Fibroblast of gingiva (primary cell): ENCODE results near the gene NFIA.

Experiments used
- DNase-seq: peaks from one replicate; pipeline ENCODE4 v3.0.0-alpha.2; 2011; ENCODE audit warnings: low read depth

Gene NFIA

DNA sequence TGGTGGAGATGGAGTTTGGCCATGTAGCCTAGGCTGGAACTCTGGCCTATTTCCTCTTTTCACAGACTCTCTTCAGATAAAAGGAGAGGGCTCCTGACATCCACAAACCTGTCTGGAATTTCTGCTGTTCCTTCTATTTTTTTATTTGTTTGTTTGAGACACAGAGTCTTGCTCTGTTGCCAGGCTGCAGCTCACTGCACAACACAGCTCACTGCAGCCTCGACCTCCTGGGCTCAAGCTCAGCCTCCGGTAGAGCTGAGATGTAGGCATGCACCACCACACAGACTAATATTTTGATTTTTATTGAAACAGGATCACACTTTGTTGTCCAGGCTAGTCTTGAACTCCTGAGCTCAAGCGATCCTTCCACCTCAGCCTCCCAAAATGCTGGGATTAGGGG lies 411.6 kb downstream of the NFIA start:
- no peak for DNase-seq

GRCh38 chr1:61496501-61496900 lies 414.1 kb downstream of the NFIA start:
- no peak for DNase-seq

DNA sequence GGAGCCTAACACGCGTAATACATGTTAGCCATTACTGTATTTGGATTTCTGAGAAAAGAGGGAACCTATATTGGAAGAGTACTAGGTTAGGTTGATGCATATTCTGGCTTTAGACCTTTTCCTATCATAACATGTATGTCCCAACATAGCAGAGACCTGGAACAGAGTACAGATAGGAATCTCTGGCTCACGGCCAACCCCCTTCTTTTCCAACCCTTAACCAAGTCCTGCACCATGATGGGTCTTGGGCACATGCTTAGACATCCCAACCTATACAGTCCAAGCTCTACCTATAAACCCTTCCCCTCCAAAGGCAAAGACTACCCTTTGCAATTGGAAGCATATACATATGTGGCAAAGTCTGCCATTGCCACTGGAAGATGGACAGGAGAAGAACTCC lies 414.7 kb downstream of the NFIA start:
- no peak for DNase-seq

- no peak for DNase-seq
These were observed 416.0 kb downstream of the NFIA start for GRCh38 chr1:61498342-61498741.

GRCh38 chr1:61501971-61502916 lies 419.9 kb downstream of the NFIA start:
- no peak for DNase-seq

GRCh38 chr1:61504305-61504704 lies 421.9 kb downstream of the NFIA start:
- DNase-seq, result no peak

- DNase-seq, result no peak
These were observed 422.6 kb downstream of the NFIA start for GRCh38 chr1:61504852-61505390.

- no peak for DNase-seq
These were observed 423.9 kb downstream of the NFIA start for GRCh38 chr1:61506236-61506635.

DNA sequence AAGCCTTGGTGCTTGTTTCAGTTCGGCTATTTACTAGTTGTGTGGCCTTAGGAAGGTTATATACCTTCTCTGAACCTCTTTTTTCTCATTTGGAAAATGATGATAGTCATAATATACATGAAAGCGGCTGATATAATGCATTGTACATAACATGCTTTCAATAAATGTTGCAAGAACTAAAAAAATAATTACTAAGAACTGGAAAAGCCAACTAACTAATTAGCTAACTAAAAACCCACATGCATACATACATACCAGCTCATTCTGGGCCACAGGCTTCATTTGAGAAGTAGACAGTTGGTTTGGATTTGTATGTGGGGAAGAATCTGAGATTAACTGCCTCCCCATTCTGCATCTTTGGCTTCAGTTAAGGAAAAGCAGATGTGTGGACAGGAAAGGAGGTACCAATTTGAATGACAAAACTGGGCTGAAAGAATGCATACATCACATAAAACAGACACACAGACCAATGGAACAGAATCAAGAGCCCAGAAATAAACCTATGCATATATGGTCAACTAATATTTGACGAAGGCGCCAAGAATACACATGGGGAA lies 424.7 kb downstream of the NFIA start:
- no peak for DNase-seq
